Activated CD8-positive, alpha-beta T cell treated with anti-CD3 and anti-CD28 coated beads for 36 hours (primary cell): ENCODE data around the gene OSTM1. TPM values are rescaled to one million over a fixed set of nuclear protein-coding genes. Genes with fewer than 3 reads are reported as not detected.

ENCODE experiments used
- ATAC-seq: fragments of 200-7000 bp; cut with Tn5 transposase; one replicate; pipeline ENCODE4 v1.10.0; 2021; ENCODE audit warnings: mild to moderate bottlenecking, moderate library complexity
- CTCF ChIA-PET: fragments of 350-600 bp; sonication (Branson Sonifier 250); formaldehyde crosslinking; loops from one replicate; lab custom pipeline; 2021; ENCODE audit warnings: antibody characterized with exemption; lab: Charles Lee
- POLR2A ChIA-PET: fragments of 350-600 bp; sonication (Branson Sonifier 250); formaldehyde crosslinking; loops from one replicate; lab custom pipeline; 2021; ENCODE audit warnings: antibody characterized with exemption; lab: Charles Lee
- DNase-seq: peaks from one replicate; pipeline ENCODE4 v3.0.0-alpha.2; 2020
- H3K27ac Mint-ChIP-seq: one replicate; pipeline ENCODE4 v1.8.0; 2021; ENCODE audit warnings: mild to moderate bottlenecking, mixed read lengths
- H3K27me3 Mint-ChIP-seq: one replicate; pipeline ENCODE4 v1.8.0; 2021; ENCODE audit warnings: mixed read lengths
- H3K36me3 Mint-ChIP-seq: one replicate; pipeline ENCODE4 v1.8.0; 2021; ENCODE audit warnings: low read depth, mixed read lengths
- H3K4me1 Mint-ChIP-seq: one replicate; pipeline ENCODE4 v1.8.0; 2021; ENCODE audit warnings: low read depth, mixed read lengths
- H3K4me3 Mint-ChIP-seq: one replicate; pipeline ENCODE4 v1.8.0; 2021; ENCODE audit warnings: mild to moderate bottlenecking, moderate library complexity, mixed read lengths
- H3K9me3 Mint-ChIP-seq: one replicate; pipeline ENCODE4 v1.8.0; 2021; ENCODE audit warnings: mixed read lengths
- CTCF ChIP-seq: fragments of 200-600 bp; IDR thresholded peaks from one replicate; pipeline ENCODE4 v1.8.0; 2022; ENCODE audit warnings: antibody characterized with exemption, mild to moderate bottlenecking
- intact Hi-C: fragments of 100-400 bp; cut with micrococcal nuclease; formaldehyde crosslinking; loops from one replicate; pipeline ENCODE4 v1.10.0; 2022
- total RNA-seq, 2 experiments: library from RNA; stranded (reverse); gene quantifications; one replicate each; pipeline ENCODE4 v1.2.3, GENCODE V29; 2021

OSTM1 gene
- total RNA-seq, 2 experiments from 2014 or later: 7.2 to 7.5 TPM

- H3K4me1 Mint-ChIP-seq: no peaks in the 10 kb centered on the region
These were observed 23.1 kb downstream of the OSTM1 start for GRCh38 chr6:108051481-108051880.

GRCh38 chr6:108039681-108040080 is 34.9 kb downstream of the OSTM1 start:
- POLR2A ChIA-PET: no interaction called here
- CTCF ChIA-PET: no interaction called here
- ATAC-seq (no peak), DNase-seq (no peak)
- Mint-ChIP-seq H3K27ac (no peak overlapping the region), H3K4me1 (no peaks in the 10 kb centered on the region), H3K27me3 (no peaks in the 10 kb centered on the region), H3K9me3 (no peaks in the 10 kb centered on the region), H3K36me3 (peaks cover 16% of the 10 kb centered on the region), H3K4me3 (no peak overlapping the region)
- no peak for TF ChIP-seq CTCF
- intact Hi-C loops: no loop called here

More at GRCh38 chr6:108051481-108051880, 23.1 kb downstream of the OSTM1 start:
- Mint-ChIP-seq H3K4me3 (no peak overlapping the region), H3K27me3 (no peaks in the 10 kb centered on the region), H3K27ac (no peak overlapping the region), H3K36me3 (peaks cover 5% of the 10 kb centered on the region), H3K9me3 (no peaks in the 10 kb centered on the region)
- TF ChIP-seq CTCF: no peak
- ATAC-seq (no peak), DNase-seq (no peak)
- intact Hi-C loops: loop anchor here (10.0 kb wide), 1 partner anchor 377 kb away; no protein-coding TSS in a partner anchor
- CTCF ChIA-PET: interaction anchor here (1.2 to 3.1 kb wide), 2 partner anchors 185 to 376 kb away, joined by 4 to 20 read pairs; no protein-coding TSS in a partner anchor
- POLR2A ChIA-PET: no interaction called here

- POLR2A ChIA-PET: no interaction called here
- Mint-ChIP-seq H3K27me3 (no peaks in the 10 kb centered on the region), H3K4me3 (no peak overlapping the region), H3K9me3 (no peaks in the 10 kb centered on the region), H3K4me1 (no peaks in the 10 kb centered on the region), H3K36me3 (peaks cover 15% of the 10 kb centered on the region), H3K27ac (no peak overlapping the region)
- intact Hi-C loops: no loop called here
- CTCF ChIA-PET: interaction anchor here (1.5 to 2.0 kb wide), 2 partner anchors 11 to 13 kb away, joined by 4 to 7 read pairs; no protein-coding TSS in a partner anchor
- DNase-seq (no peak), ATAC-seq (no peak)
- TF ChIP-seq CTCF: no peak
These were observed 37.7 kb downstream of the OSTM1 start for GRCh38 chr6:108036884-108037283.

GRCh38 chr6:108031968-108032367 is 42.6 kb downstream of the OSTM1 start:
- H3K9me3 Mint-ChIP-seq: no peaks in the 10 kb centered on the region
- no peak overlapping the region for H3K27ac Mint-ChIP-seq
- no peaks in the 10 kb centered on the region for H3K4me1 Mint-ChIP-seq
- TF ChIP-seq CTCF: no peak
- no peak overlapping the region for H3K4me3 Mint-ChIP-seq
- no peaks in the 10 kb centered on the region for H3K27me3 Mint-ChIP-seq
- ATAC-seq (no peak), DNase-seq (no peak)
- POLR2A ChIA-PET: no interaction called here
- CTCF ChIA-PET: no interaction called here
- H3K36me3 Mint-ChIP-seq: peaks cover 5% of the 10 kb centered on the region
- intact Hi-C loops: no loop called here

GRCh38 chr6:108030211-108030610 is 44.3 kb downstream of the OSTM1 start:
- no peak overlapping the region for H3K4me3 Mint-ChIP-seq
- no peak for DNase-seq
- TF ChIP-seq CTCF: no peak
- ChIA-PET POLR2A (no interaction called here), CTCF (interaction anchor here (1.2 kb wide), 1 partner anchor 11 kb away, joined by 3 read pairs; no protein-coding TSS in a partner anchor)
- no peaks in the 10 kb centered on the region for H3K27me3 Mint-ChIP-seq
- no peaks in the 10 kb centered on the region for H3K4me1 Mint-ChIP-seq
- H3K36me3 Mint-ChIP-seq: no peaks in the 10 kb centered on the region
- intact Hi-C loops: no loop called here
- H3K27ac Mint-ChIP-seq: no peak overlapping the region
- no peak for ATAC-seq
- H3K9me3 Mint-ChIP-seq: no peaks in the 10 kb centered on the region
